ENCODE data around the gene QSOX1.

Gene QSOX1

GRCh38 chr1:180235502-180236239 is 81.0 kb downstream of the QSOX1 start:
- no peaks in the 10 kb centered on the region for H3K9me2 ChIP-seq (replicated peaks; ENCODE audit: control insufficient read depth, low read length)
- no peak overlapping the region for H3K4me2 ChIP-seq (ENCODE audit: low read length)
- peaks cover 61% of the 10 kb centered on the region for H3K27me3 ChIP-seq (ENCODE audit: control insufficient read depth, low read length)
- H4K20me1 ChIP-seq (ENCODE audit: control insufficient read depth, insufficient read depth, low read depth, low read length) = peaks cover 12% of the 10 kb centered on the region; the same call in 1 of the 2 replicates
- H3K27ac ChIP-seq (ENCODE audit: low read depth, low read length) = no peak overlapping the region
- no peaks in the 10 kb centered on the region for H3K36me3 ChIP-seq (ENCODE audit: control insufficient read depth, low read length)
- no peak overlapping the region for H3K4me3 ChIP-seq (ENCODE audit: low read length)
- H3F3A ChIP-seq (ENCODE audit: control insufficient read depth, insufficient read depth) = no peaks in the 10 kb centered on the region
- H3K79me2 ChIP-seq (ENCODE audit: control insufficient read depth, low read length) = peaks cover 3% of the 10 kb centered on the region; the same call in 1 of the 2 replicates
- TF ChIP-seq EZH2phosphoT487 (IDR thresholded peaks at IDR 0.05; ENCODE audit: borderline replicate concordance, low read length) (no peak), CTCF (IDR thresholded peaks at IDR 0.05; ENCODE audit: low read depth, low read length, poor library complexity, severe bottlenecking) (no peak)
- peaks cover 18% of the 10 kb centered on the region for H3K4me1 ChIP-seq (ENCODE audit: control insufficient read depth, low read length)
- H3K9me3 ChIP-seq (ENCODE audit: control insufficient read depth, insufficient read depth, low read length) = no peaks in the 10 kb centered on the region

GRCh38 chr1:180236698-180237509 is 82.2 kb downstream of the QSOX1 start:
- H4K20me1 ChIP-seq (ENCODE audit: control insufficient read depth, insufficient read depth, low read depth, low read length) = peaks cover 12% of the 10 kb centered on the region; the same call in 1 of the 2 replicates
- no peaks in the 10 kb centered on the region for H3K9me3 ChIP-seq (ENCODE audit: control insufficient read depth, insufficient read depth, low read length)
- H3K27me3 ChIP-seq (ENCODE audit: control insufficient read depth, low read length) = peaks cover 54% of the 10 kb centered on the region
- no peak overlapping the region for H3K27ac ChIP-seq (ENCODE audit: low read depth, low read length)
- no peaks in the 10 kb centered on the region for H3K9me2 ChIP-seq (replicated peaks; ENCODE audit: control insufficient read depth, low read length)
- H3K4me3 ChIP-seq (ENCODE audit: low read length) = no peak overlapping the region
- H3K4me2 ChIP-seq (ENCODE audit: low read length) = no peak overlapping the region
- peaks cover 11% of the 10 kb centered on the region for H3K4me1 ChIP-seq (ENCODE audit: control insufficient read depth, low read length)
- H3K36me3 ChIP-seq (ENCODE audit: control insufficient read depth, low read length) = no peaks in the 10 kb centered on the region
- peaks cover 2% of the 10 kb centered on the region; the same call in 1 of the 2 replicates for H3K79me2 ChIP-seq (ENCODE audit: control insufficient read depth, low read length)
- no peaks in the 10 kb centered on the region for H3F3A ChIP-seq (ENCODE audit: control insufficient read depth, insufficient read depth)
- TF ChIP-seq EZH2phosphoT487 (IDR thresholded peaks at IDR 0.05; ENCODE audit: borderline replicate concordance, low read length) = no peak

GRCh38 chr1:180237869-180238476 is 83.3 kb downstream of the QSOX1 start:
- no peaks in the 10 kb centered on the region for H3K36me3 ChIP-seq (ENCODE audit: control insufficient read depth, low read length)
- H3K27me3 ChIP-seq (ENCODE audit: control insufficient read depth, low read length) = peaks cover 47% of the 10 kb centered on the region
- H4K20me1 ChIP-seq (ENCODE audit: control insufficient read depth, insufficient read depth, low read depth, low read length) = peaks cover 5% of the 10 kb centered on the region; the same call in 1 of the 2 replicates
- no peaks in the 10 kb centered on the region for H3K9me3 ChIP-seq (ENCODE audit: control insufficient read depth, insufficient read depth, low read length)
- H3F3A ChIP-seq (ENCODE audit: control insufficient read depth, insufficient read depth) = no peaks in the 10 kb centered on the region
- no peak overlapping the region for H3K4me2 ChIP-seq (ENCODE audit: low read length)
- H3K9me2 ChIP-seq (replicated peaks; ENCODE audit: control insufficient read depth, low read length) = no peaks in the 10 kb centered on the region
- peaks cover 8% of the 10 kb centered on the region for H3K4me1 ChIP-seq (ENCODE audit: control insufficient read depth, low read length)
- H3K4me3 ChIP-seq (ENCODE audit: low read length) = no peak overlapping the region
- no peak for TF ChIP-seq CTCF (IDR thresholded peaks at IDR 0.05; ENCODE audit: low read depth, low read length, poor library complexity, severe bottlenecking)
- TF ChIP-seq EZH2phosphoT487 (IDR thresholded peaks at IDR 0.05; ENCODE audit: borderline replicate concordance, low read length) = no peak
- no peaks in the 10 kb centered on the region for H3K79me2 ChIP-seq (ENCODE audit: control insufficient read depth, low read length)
- H3K27ac ChIP-seq (ENCODE audit: low read depth, low read length) = no peak overlapping the region
